OCI-LY3 (cell line): Measurements from ENCODE around the gene ROR1.

Experiments used
- CTCF ChIP-seq: fragments of 200-600, 300-600 bp; sonication (generic); IDR thresholded peaks from 2 replicates; pipeline ENCODE4 v1.5.1; 2014; ENCODE audit warnings: antibody characterized with exemption, low read length, low read depth
- EZH2phosphoT487 ChIP-seq: fragments of 200-600 bp; shearing (Covaris generic); IDR thresholded peaks from 2 replicates; pipeline ENCODE4 v1.6.1; 2018; ENCODE audit warnings: antibody characterized with exemption, mixed run types, low read depth

- TF ChIP-seq CTCF (no peak), EZH2phosphoT487 (no peak)
These were observed 55.8 kb downstream of the ROR1 start for GRCh38 chr1:63829349-63830327.
